GM23338 (cell line): ENCODE data around the gene TLDC2. TPM values are rescaled to one million over a fixed set of nuclear protein-coding genes. Genes with fewer than 3 reads are reported as not detected.

Experiments
- ATAC-seq: fragments of 200-7000 bp; cut with Tn5 transposase; 3 replicates; pipeline ENCODE4 v1.9.1; 2020
- DNase-seq: peaks from one replicate; pipeline ENCODE4 v3.0.0-alpha.2; 2015; ENCODE audit warnings: low spot score
- H2AFZ ChIP-seq: fragments of 200-600 bp; sonication (generic); 2 replicates; pipeline ENCODE4 v1.8.0; 2016; ENCODE audit warnings: antibody characterized with exemption, mild to moderate bottlenecking, moderate library complexity
- H3F3A ChIP-seq: fragments of 200-600 bp; sonication (generic); replicated peaks from 2 replicates; pipeline ENCODE4 v1.8.0; 2017; ENCODE audit warnings: antibody characterized with exemption, mixed run types, low read depth
- H3K27ac ChIP-seq: fragments of 200-600 bp; sonication (generic); 2 replicates; pipeline ENCODE4 v1.6.1; 2016; ENCODE audit warnings: low read depth
- H3K27me3 ChIP-seq: fragments of 200-600 bp; sonication (generic); 2 replicates; pipeline ENCODE4 v1.8.0; 2016; ENCODE audit warnings: mild to moderate bottlenecking, mixed run types, moderate library complexity; ENCODE audit not compliant: insufficient read depth
- H3K36me3 ChIP-seq: fragments of 200-600 bp; sonication (generic); 2 replicates; pipeline ENCODE4 v1.8.0; 2016; ENCODE audit warnings: mild to moderate bottlenecking; ENCODE audit not compliant: insufficient read depth
- H3K4me1 ChIP-seq: fragments of 200-600 bp; sonication (generic); 2 replicates; pipeline ENCODE4 v1.8.0; 2016; ENCODE audit warnings: mild to moderate bottlenecking, moderate library complexity; ENCODE audit not compliant: insufficient read depth
- H3K4me2 ChIP-seq: fragments of 200-600 bp; sonication (generic); 2 replicates; pipeline ENCODE4 v1.7.1; 2017; ENCODE audit warnings: mixed run types
- H3K4me3 ChIP-seq: fragments of 200-600 bp; sonication (generic); 2 replicates; pipeline ENCODE4 v1.6.1; 2016; ENCODE audit warnings: mixed run types
- H3K79me2 ChIP-seq: fragments of 200-600 bp; sonication (generic); replicated peaks from 2 replicates; pipeline ENCODE4 v1.8.0; 2017; ENCODE audit warnings: mild to moderate bottlenecking; ENCODE audit not compliant: insufficient read depth
- H3K9me2 ChIP-seq: fragments of 200-600 bp; sonication (generic); 2 replicates; pipeline ENCODE4 v1.8.0; 2017; ENCODE audit not compliant: insufficient read depth
- H4K20me1 ChIP-seq: fragments of 200-600 bp; sonication (generic); replicated peaks from 2 replicates; pipeline ENCODE4 v1.8.0; 2017; ENCODE audit warnings: mild to moderate bottlenecking; ENCODE audit not compliant: insufficient read depth
- H3K27ac Mint-ChIP-seq: 2 replicates; pipeline ENCODE4 v1.8.0; 2020; ENCODE audit warnings: inconsistent platforms, mild to moderate bottlenecking, moderate library complexity, mixed read lengths
- H3K27me3 Mint-ChIP-seq: 3 replicates; pipeline ENCODE4 v1.8.0; 2022; ENCODE audit warnings: low read depth, mild to moderate bottlenecking, moderate library complexity, mixed read lengths, inconsistent platforms; ENCODE audit not compliant: insufficient read depth, poor library complexity
- H3K36me3 Mint-ChIP-seq: 3 replicates; pipeline ENCODE4 v1.8.0; 2021; ENCODE audit warnings: low read depth, mild to moderate bottlenecking, inconsistent platforms, moderate library complexity, mixed read lengths
- H3K4me1 Mint-ChIP-seq: 3 replicates; pipeline ENCODE4 v1.8.0; 2020; ENCODE audit warnings: mild to moderate bottlenecking, inconsistent platforms, mixed read lengths
- H3K4me3 Mint-ChIP-seq: 3 replicates; pipeline ENCODE4 v1.8.0; 2021; ENCODE audit warnings: moderate library complexity, mild to moderate bottlenecking, inconsistent platforms, mixed read lengths
- H3K9me3 Mint-ChIP-seq: 3 replicates; pipeline ENCODE4 v1.8.0; 2020; ENCODE audit warnings: moderate library complexity, mild to moderate bottlenecking, inconsistent platforms, mixed read lengths
- CREB1 ChIP-seq: fragments of 250-450 bp; sonication (Bioruptor Pico); IDR thresholded peaks from 2 replicates; pipeline ENCODE4 v1.5.0; 2020; ENCODE audit warnings: low read depth, mild to moderate bottlenecking, moderate library complexity
- EZH2 ChIP-seq: fragments of 200-600 bp; sonication (generic); IDR thresholded peaks from one replicate; pipeline ENCODE4 v1.8.0; 2017; ENCODE audit warnings: antibody characterized with exemption, mild to moderate bottlenecking, low read depth; ENCODE audit not compliant: unreplicated experiment
- EZH2phosphoT487 ChIP-seq: fragments of 200-600 bp; sonication (generic); IDR thresholded peaks from one replicate; pipeline ENCODE4 v1.8.1; 2018; ENCODE audit warnings: antibody characterized with exemption; ENCODE audit not compliant: unreplicated experiment
- JUNB ChIP-seq: IDR thresholded peaks from one replicate; pipeline ENCODE4 v1.6.1; 2016; ENCODE audit warnings: antibody characterized with exemption; ENCODE audit not compliant: unreplicated experiment
- NANOG ChIP-seq: IDR thresholded peaks from 2 replicates; pipeline ENCODE4 v1.6.1; 2016; ENCODE audit warnings: antibody characterized with exemption, borderline replicate concordance
- POLR2AphosphoS5 ChIP-seq: IDR thresholded peaks from 2 replicates; pipeline ENCODE4 v1.6.1; 2016; ENCODE audit warnings: antibody characterized with exemption, low read depth
- STAT1 ChIP-seq: IDR thresholded peaks from one replicate; pipeline ENCODE4 v1.6.1; 2016; ENCODE audit warnings: antibody characterized with exemption; ENCODE audit not compliant: unreplicated experiment
- ZNF114 ChIP-seq: fragments of 250-450 bp; sonication (Bioruptor Pico); IDR thresholded peaks from 2 replicates; pipeline ENCODE4 v1.5.0; 2020; ENCODE audit warnings: mild to moderate bottlenecking, moderate library complexity
- ZNF331 ChIP-seq: fragments of 250-450 bp; sonication (Bioruptor Pico); IDR thresholded peaks from 2 replicates; pipeline ENCODE4 v1.5.0; 2020; ENCODE audit warnings: low read depth, mild to moderate bottlenecking, moderate library complexity
- ZNF462 ChIP-seq: fragments of 250-450 bp; sonication (Bioruptor Pico); IDR thresholded peaks from 2 replicates; pipeline ENCODE4 v1.5.0; 2020; ENCODE audit warnings: mild to moderate bottlenecking, moderate library complexity
- polyA plus RNA-seq: library from polyadenylated mRNA; unstranded; fragments of >200 nt; fragmentation: Nextera tagmentation; extraction: Ambion mirVana; gene quantifications from 2 replicates; pipeline ENCODE4 v1.2.1, GENCODE V29; 2016
- total RNA-seq: library from RNA; depleted of rRNA; stranded (reverse); fragments of >200 nt; shearing (Covaris generic); gene quantifications from 2 replicates; pipeline ENCODE4 v1.2.3, GENCODE V29; 2014
- TF ChIP-seq, protein P1 (sequence below): IDR thresholded peaks from 2 replicates; pipeline ENCODE4 v1.6.1; 2016; ENCODE audit warnings: antibody characterized with exemption
- TF ChIP-seq, protein P2 (sequence below), 2 experiments: fragments of 200-600 bp in 1 of 2; sonication (generic) in 1 of 2; conservative IDR thresholded peaks; 2 replicates each; pipeline versions ENCODE4 v1.5.1 to v1.6.1; 2016 to 2017; ENCODE audit warnings: antibody characterized with exemption in 2 of 2, low read depth in 2 of 2, mild to moderate bottlenecking in 2 of 2, moderate library complexity in 1 of 2
- TF ChIP-seq, protein P3 (sequence below): IDR thresholded peaks from one replicate; pipeline ENCODE4 v1.6.1; 2018; ENCODE audit warnings: antibody characterized with exemption; ENCODE audit not compliant: unreplicated experiment

TLDC2 gene
- total and polyA plus RNA-seq, 2 experiments from 2014 or later = 0.16 to 0.38 TPM

- no peak overlapping the region for H3K4me3 Mint-ChIP-seq
- Histone ChIP-seq H3K9me2 (no peaks in the 10 kb centered on the region), H2AFZ (no peak overlapping the region), H3F3A (0 out of 2 replicates have a peak, but pooled peaks cover 3% of the 10 kb centered on the region), H3K36me3 (peaks cover 5% of the 10 kb centered on the region), H3K4me1 (0 out of 2 replicates have a peak, but pooled peaks cover 3% of the 10 kb centered on the region), H4K20me1 (no peaks in the 10 kb centered on the region), H3K79me2 (no peaks in the 10 kb centered on the region), H3K27ac (no peak overlapping the region), H3K27me3 (no peaks in the 10 kb centered on the region), H3K4me2 (no peak overlapping the region), H3K4me3 (no peak overlapping the region)
- TF ChIP-seq JUNB (no peak), EZH2 (no peak), POLR2AphosphoS5 (no peak), ZNF331 (CRISPR knock-in tag) (no peak), NANOG (no peak), STAT1 (no peak), ZNF114 (no peak), EZH2phosphoT487 (no peak), ZNF462 (CRISPR knock-in tag) (no peak), CREB1 (no peak)
- TF ChIP-seq, protein P1, sequence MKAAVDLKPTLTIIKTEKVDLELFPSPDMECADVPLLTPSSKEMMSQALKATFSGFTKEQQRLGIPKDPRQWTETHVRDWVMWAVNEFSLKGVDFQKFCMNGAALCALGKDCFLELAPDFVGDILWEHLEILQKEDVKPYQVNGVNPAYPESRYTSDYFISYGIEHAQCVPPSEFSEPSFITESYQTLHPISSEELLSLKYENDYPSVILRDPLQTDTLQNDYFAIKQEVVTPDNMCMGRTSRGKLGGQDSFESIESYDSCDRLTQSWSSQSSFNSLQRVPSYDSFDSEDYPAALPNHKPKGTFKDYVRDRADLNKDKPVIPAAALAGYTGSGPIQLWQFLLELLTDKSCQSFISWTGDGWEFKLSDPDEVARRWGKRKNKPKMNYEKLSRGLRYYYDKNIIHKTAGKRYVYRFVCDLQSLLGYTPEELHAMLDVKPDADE = no peak
- TF ChIP-seq, protein P2, sequence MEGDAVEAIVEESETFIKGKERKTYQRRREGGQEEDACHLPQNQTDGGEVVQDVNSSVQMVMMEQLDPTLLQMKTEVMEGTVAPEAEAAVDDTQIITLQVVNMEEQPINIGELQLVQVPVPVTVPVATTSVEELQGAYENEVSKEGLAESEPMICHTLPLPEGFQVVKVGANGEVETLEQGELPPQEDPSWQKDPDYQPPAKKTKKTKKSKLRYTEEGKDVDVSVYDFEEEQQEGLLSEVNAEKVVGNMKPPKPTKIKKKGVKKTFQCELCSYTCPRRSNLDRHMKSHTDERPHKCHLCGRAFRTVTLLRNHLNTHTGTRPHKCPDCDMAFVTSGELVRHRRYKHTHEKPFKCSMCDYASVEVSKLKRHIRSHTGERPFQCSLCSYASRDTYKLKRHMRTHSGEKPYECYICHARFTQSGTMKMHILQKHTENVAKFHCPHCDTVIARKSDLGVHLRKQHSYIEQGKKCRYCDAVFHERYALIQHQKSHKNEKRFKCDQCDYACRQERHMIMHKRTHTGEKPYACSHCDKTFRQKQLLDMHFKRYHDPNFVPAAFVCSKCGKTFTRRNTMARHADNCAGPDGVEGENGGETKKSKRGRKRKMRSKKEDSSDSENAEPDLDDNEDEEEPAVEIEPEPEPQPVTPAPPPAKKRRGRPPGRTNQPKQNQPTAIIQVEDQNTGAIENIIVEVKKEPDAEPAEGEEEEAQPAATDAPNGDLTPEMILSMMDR (conservative IDR thresholded peaks at IDR 0.05; ENCODE audit: low read depth in 2 of 2) = no peak
- TF ChIP-seq, protein P3, sequence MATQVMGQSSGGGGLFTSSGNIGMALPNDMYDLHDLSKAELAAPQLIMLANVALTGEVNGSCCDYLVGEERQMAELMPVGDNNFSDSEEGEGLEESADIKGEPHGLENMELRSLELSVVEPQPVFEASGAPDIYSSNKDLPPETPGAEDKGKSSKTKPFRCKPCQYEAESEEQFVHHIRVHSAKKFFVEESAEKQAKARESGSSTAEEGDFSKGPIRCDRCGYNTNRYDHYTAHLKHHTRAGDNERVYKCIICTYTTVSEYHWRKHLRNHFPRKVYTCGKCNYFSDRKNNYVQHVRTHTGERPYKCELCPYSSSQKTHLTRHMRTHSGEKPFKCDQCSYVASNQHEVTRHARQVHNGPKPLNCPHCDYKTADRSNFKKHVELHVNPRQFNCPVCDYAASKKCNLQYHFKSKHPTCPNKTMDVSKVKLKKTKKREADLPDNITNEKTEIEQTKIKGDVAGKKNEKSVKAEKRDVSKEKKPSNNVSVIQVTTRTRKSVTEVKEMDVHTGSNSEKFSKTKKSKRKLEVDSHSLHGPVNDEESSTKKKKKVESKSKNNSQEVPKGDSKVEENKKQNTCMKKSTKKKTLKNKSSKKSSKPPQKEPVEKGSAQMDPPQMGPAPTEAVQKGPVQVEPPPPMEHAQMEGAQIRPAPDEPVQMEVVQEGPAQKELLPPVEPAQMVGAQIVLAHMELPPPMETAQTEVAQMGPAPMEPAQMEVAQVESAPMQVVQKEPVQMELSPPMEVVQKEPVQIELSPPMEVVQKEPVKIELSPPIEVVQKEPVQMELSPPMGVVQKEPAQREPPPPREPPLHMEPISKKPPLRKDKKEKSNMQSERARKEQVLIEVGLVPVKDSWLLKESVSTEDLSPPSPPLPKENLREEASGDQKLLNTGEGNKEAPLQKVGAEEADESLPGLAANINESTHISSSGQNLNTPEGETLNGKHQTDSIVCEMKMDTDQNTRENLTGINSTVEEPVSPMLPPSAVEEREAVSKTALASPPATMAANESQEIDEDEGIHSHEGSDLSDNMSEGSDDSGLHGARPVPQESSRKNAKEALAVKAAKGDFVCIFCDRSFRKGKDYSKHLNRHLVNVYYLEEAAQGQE = no peak
- peaks cover 4% of the 10 kb centered on the region; the same call in 2 of the 3 replicates for H3K4me1 Mint-ChIP-seq
- H3K9me3 Mint-ChIP-seq = no peaks in the 10 kb centered on the region
- H3K36me3 Mint-ChIP-seq = peaks cover 51% of the 10 kb centered on the region
- no peaks in the 10 kb centered on the region for H3K27me3 Mint-ChIP-seq
- DNase-seq (no peak), ATAC-seq (no peak)
- no peak overlapping the region for H3K27ac Mint-ChIP-seq
These were observed 53.4 kb downstream of the TLDC2 start for GRCh38 chr20:36929290-36929689.
